Measurements from ENCODE around the gene CIITA.

CIITA gene

DNA sequence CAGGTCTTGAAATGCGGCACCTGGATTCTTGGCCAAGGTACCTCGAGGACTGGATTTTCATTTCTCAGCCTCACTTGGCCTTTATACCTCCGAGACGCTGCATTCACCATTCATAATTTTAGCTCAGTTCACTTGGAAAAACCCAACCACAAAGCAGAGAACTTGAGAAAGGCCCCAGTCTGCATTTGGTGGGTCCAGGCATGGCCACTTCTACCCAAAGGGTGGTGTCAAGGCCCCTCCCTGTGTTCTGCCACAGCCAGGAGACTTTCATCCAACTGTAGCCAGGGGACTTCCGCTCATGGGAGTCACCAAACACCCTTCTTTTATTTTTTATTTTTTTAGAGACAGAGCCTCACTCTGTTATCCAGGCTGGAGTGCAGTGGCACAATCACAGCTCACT is 43.7 kb upstream of the CIITA start:
- ChIA-PET POLR2A (ENCODE audit: low non-redundant PET) (interaction anchor here (0.6 kb wide), 1 partner anchor 107 kb away, joined by 3 read pairs; no protein-coding TSS in a partner anchor), CTCF (no interaction called here)
- H3K27ac ChIP-seq = no peak overlapping the region
- DNase-seq (ENCODE audit: low spot score) = no peak
- no peak for TF ChIP-seq CTCF (conservative IDR thresholded peaks at IDR 0.05; ENCODE audit: low read depth)

DNA sequence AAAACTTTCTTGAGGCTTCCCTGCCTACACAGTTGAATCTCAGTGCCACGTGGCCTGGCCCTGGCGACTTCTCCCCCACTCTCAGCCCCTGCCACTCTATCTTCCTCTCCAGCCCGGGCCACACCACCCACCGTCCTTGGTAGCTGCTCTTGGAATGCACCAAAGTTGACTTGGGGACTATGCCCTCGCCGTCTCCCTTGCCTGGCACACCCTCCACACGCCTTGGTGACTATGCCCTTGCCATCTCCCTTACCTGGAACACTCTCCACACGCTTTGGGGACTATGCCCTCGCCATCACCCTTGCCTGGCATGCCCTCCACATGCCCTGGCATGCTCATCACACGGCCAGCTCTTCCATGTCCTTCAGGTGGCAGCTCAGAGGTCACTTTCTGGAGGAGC is 42.9 kb upstream of the CIITA start:
- no peak overlapping the region for H3K27ac ChIP-seq
- CTCF ChIA-PET = no interaction called here
- POLR2A ChIA-PET (ENCODE audit: low non-redundant PET) = no interaction called here

DNA sequence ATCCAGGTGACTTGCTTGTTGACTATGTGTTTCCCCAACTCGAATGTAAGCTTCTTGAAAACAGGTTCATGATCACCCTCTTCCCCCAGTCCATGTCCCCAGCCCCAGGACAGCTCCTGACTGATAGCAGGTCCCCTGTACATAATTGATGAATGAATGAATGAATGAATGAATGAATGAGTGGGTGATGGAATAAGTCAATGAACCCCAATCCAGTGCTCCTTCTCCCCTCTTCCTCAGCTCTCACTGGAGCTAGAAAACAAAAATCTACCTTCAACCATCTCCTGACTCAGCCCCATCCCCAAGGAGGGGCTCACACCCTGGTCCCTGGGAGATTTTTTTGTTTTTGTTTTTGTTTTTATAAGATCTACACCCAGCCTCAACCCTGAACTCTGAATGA is 42.2 kb upstream of the CIITA start:
- POLR2A ChIA-PET (ENCODE audit: low non-redundant PET) = no interaction called here
- no peak for DNase-seq (ENCODE audit: low spot score)
- CTCF ChIA-PET = interaction anchor here (0.6 kb wide), 1 partner anchor 76 kb away, joined by 3 read pairs; no protein-coding TSS in a partner anchor
- no peak overlapping the region for H3K27ac ChIP-seq
- no peak for TF ChIP-seq CTCF (conservative IDR thresholded peaks at IDR 0.05; ENCODE audit: low read depth)

More for the DNA sequence above, 42.9 kb upstream of the CIITA start:
- TF ChIP-seq CTCF (conservative IDR thresholded peaks at IDR 0.05; ENCODE audit: low read depth) = no peak
- DNase-seq (ENCODE audit: low spot score) = no peak

GRCh38 chr16:10835281-10835931 is 41.6 kb upstream of the CIITA start:
- TF ChIP-seq CTCF (conservative IDR thresholded peaks at IDR 0.05; ENCODE audit: low read depth) = no peak
- DNase-seq (ENCODE audit: low spot score) = no peak
- CTCF ChIA-PET = no interaction called here
- H3K27ac ChIP-seq = no peak overlapping the region
- POLR2A ChIA-PET (ENCODE audit: low non-redundant PET) = no interaction called here

- H3K27ac ChIP-seq = no peak overlapping the region
- ChIA-PET CTCF (no interaction called here), POLR2A (ENCODE audit: low non-redundant PET) (no interaction called here)
- no peak for DNase-seq (ENCODE audit: low spot score)
- no peak for TF ChIP-seq CTCF (conservative IDR thresholded peaks at IDR 0.05; ENCODE audit: low read depth)
Measured at GRCh38 chr16:10836174-10836853, 40.7 kb upstream of the CIITA start.

- POLR2A ChIA-PET (ENCODE audit: low non-redundant PET) = no interaction called here
- TF ChIP-seq CTCF (conservative IDR thresholded peaks at IDR 0.05; ENCODE audit: low read depth) = no peak
- CTCF ChIA-PET = no interaction called here
- H3K27ac ChIP-seq = no peak overlapping the region
- DNase-seq (ENCODE audit: low spot score) = no peak
Measured at GRCh38 chr16:10838621-10839278, 38.3 kb upstream of the CIITA start.
